ENCODE results near the gene KCNN4.

KCNN4 gene

GRCh38 chr19:43731346-43731745, 49.4 kb downstream of the KCNN4 start:
- no peak overlapping the region for H3K4me3 ChIP-seq (ENCODE audit: low read length)
- H3K4me1 ChIP-seq (ENCODE audit: control insufficient read depth, insufficient read depth, low read length) = no peaks in the 10 kb centered on the region
- DNase-seq (ENCODE audit: low read depth, low spot score) = no peak
- no peaks in the 10 kb centered on the region for H3K9me3 ChIP-seq (ENCODE audit: control insufficient read depth, insufficient read depth, low read length)
- H3K27ac ChIP-seq (ENCODE audit: low read length) = no peak overlapping the region
- no CpG with 5 or more reads among the region's 14 CpGs for WGBS (ENCODE audit: insufficient coverage, insufficient read length)
- no peaks in the 10 kb centered on the region for H3K27me3 ChIP-seq (ENCODE audit: control insufficient read depth, insufficient read depth, low read length)
- H3K36me3 ChIP-seq (ENCODE audit: control insufficient read depth, insufficient read depth, low read length) = peaks cover 7% of the 10 kb centered on the region

- Histone ChIP-seq H3K36me3 (ENCODE audit: control insufficient read depth, insufficient read depth, low read length) (peaks cover 7% of the 10 kb centered on the region), H3K9me3 (ENCODE audit: control insufficient read depth, insufficient read depth, low read length) (no peaks in the 10 kb centered on the region), H3K4me1 (ENCODE audit: control insufficient read depth, insufficient read depth, low read length) (no peaks in the 10 kb centered on the region), H3K4me3 (ENCODE audit: low read length) (no peak overlapping the region), H3K27ac (ENCODE audit: low read length) (no peak overlapping the region), H3K27me3 (ENCODE audit: control insufficient read depth, insufficient read depth, low read length) (no peaks in the 10 kb centered on the region)
- no peak for DNase-seq (ENCODE audit: low read depth, low spot score)
- WGBS (ENCODE audit: insufficient coverage, insufficient read length) = no CpG with 5 or more reads among the region's 5 CpGs
These were observed 50.9 kb downstream of the KCNN4 start for GRCh38 chr19:43729919-43730318.

GRCh38 chr19:43727593-43727853, 53.2 kb downstream of the KCNN4 start:
- Histone ChIP-seq H3K4me1 (ENCODE audit: control insufficient read depth, insufficient read depth, low read length) (no peaks in the 10 kb centered on the region), H3K27me3 (ENCODE audit: control insufficient read depth, insufficient read depth, low read length) (no peaks in the 10 kb centered on the region), H3K36me3 (ENCODE audit: control insufficient read depth, insufficient read depth, low read length) (peaks cover 3% of the 10 kb centered on the region), H3K9me3 (ENCODE audit: control insufficient read depth, insufficient read depth, low read length) (no peaks in the 10 kb centered on the region), H3K4me3 (ENCODE audit: low read length) (no peak overlapping the region), H3K27ac (ENCODE audit: low read length) (no peak overlapping the region)
- no peak for DNase-seq (ENCODE audit: low read depth, low spot score)
- WGBS (ENCODE audit: insufficient coverage, insufficient read length) = no CpG with 5 or more reads among the region's 4 CpGs

DNA sequence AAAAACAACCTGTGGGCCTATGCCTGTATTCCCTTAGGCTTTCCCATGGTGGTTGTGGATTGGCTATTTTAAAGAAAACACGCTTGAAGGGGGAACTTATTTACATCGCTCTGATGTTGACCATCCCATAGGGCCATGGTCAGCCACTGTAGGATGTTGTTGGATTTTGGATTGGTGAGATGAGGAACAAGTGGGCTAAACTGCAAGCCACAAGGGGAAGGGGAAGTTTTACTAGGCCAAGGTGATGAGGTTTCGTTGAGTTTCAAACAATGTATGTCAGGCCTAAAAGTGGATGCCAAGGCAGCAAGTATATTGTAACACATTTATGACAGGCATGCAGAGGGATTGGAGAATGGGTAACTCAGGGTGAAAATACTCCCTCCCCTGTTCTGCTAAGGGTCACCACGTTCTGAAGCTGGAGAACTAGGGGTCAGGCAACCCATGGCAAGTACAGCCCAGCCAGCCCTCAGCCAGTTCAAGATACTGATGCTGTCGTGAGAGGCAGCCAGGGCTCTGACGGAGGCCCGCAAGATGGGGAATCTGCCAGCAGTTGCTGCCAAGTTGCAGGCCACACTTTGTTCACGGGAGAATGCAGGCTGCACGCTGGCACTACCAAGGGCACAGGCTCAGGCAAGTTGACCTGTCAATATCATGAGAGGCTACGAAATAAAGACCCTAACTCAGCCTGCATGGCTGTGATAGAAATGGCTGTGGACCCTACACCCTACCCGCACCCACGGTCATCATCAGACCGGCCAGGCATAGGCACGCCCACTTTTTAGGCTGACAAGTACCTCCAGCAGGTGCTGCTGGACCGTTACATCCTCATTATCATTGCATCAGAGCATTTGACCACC, 53.8 kb downstream of the KCNN4 start:
- peaks cover 3% of the 10 kb centered on the region; the same call in 1 of the 2 replicates for H3K36me3 ChIP-seq (ENCODE audit: control insufficient read depth, insufficient read depth, low read length)
- WGBS (ENCODE audit: insufficient coverage, insufficient read length) = no CpG with 5 or more reads among the region's 15 CpGs
- H3K27ac ChIP-seq (ENCODE audit: low read length) = no peak overlapping the region
- H3K4me3 ChIP-seq (ENCODE audit: low read length) = no peak overlapping the region
- DNase-seq (ENCODE audit: low read depth, low spot score) = no peak
- no peaks in the 10 kb centered on the region for H3K4me1 ChIP-seq (ENCODE audit: control insufficient read depth, insufficient read depth, low read length)
- no peaks in the 10 kb centered on the region for H3K9me3 ChIP-seq (ENCODE audit: control insufficient read depth, insufficient read depth, low read length)
- H3K27me3 ChIP-seq (ENCODE audit: control insufficient read depth, insufficient read depth, low read length) = no peaks in the 10 kb centered on the region

- Histone ChIP-seq H3K9me3 (ENCODE audit: control insufficient read depth, insufficient read depth, low read length) (no peaks in the 10 kb centered on the region), H3K27me3 (ENCODE audit: control insufficient read depth, insufficient read depth, low read length) (no peaks in the 10 kb centered on the region), H3K4me3 (ENCODE audit: low read length) (no peak overlapping the region), H3K4me1 (ENCODE audit: control insufficient read depth, insufficient read depth, low read length) (no peaks in the 10 kb centered on the region), H3K27ac (ENCODE audit: low read length) (no peak overlapping the region), H3K36me3 (ENCODE audit: control insufficient read depth, insufficient read depth, low read length) (no peaks in the 10 kb centered on the region; the same call in 1 of the 2 replicates)
- no CpG with 5 or more reads among the region's 7 CpGs for WGBS (ENCODE audit: insufficient coverage, insufficient read length)
- no peak for DNase-seq (ENCODE audit: low read depth, low spot score)
These were observed 55.3 kb downstream of the KCNN4 start for GRCh38 chr19:43725468-43725867.

DNA sequence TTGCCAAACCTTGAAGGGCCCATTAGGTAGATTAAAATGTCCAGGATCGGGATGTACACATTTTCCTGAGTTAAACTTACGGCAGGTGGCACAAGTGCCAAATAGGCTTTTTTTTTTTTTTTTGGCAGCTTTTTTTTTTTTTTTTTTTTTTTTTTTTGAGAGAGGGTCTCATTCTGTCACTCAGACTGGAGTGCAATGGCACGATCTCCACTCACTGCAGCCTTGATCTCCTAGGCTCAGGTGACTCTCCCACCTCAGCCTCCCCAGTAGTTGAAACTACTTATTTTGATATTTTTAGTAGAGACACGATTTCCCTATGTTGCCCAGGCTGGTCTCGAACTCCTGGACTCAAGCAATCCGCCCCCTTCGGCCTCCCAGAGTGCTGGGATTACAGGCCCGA, 55.9 kb downstream of the KCNN4 start:
- Histone ChIP-seq H3K4me1 (ENCODE audit: control insufficient read depth, insufficient read depth, low read length) (peaks cover 2% of the 10 kb centered on the region; the same call in 1 of the 2 replicates), H3K36me3 (ENCODE audit: control insufficient read depth, insufficient read depth, low read length) (no peaks in the 10 kb centered on the region; the same call in 1 of the 2 replicates), H3K27ac (ENCODE audit: low read length) (no peak overlapping the region), H3K4me3 (ENCODE audit: low read length) (no peak overlapping the region), H3K9me3 (ENCODE audit: control insufficient read depth, insufficient read depth, low read length) (no peaks in the 10 kb centered on the region), H3K27me3 (ENCODE audit: control insufficient read depth, insufficient read depth, low read length) (no peaks in the 10 kb centered on the region)
- no peak for DNase-seq (ENCODE audit: low read depth, low spot score)
- WGBS (ENCODE audit: insufficient coverage, insufficient read length) = no CpG with 5 or more reads among the region's 8 CpGs

GRCh38 chr19:43723588-43723987, 57.2 kb downstream of the KCNN4 start:
- H3K4me3 ChIP-seq (ENCODE audit: low read length) = no peak overlapping the region
- no peak overlapping the region for H3K27ac ChIP-seq (ENCODE audit: low read length)
- no peaks in the 10 kb centered on the region for H3K9me3 ChIP-seq (ENCODE audit: control insufficient read depth, insufficient read depth, low read length)
- peaks cover 3% of the 10 kb centered on the region; the same call in 1 of the 2 replicates for H3K4me1 ChIP-seq (ENCODE audit: control insufficient read depth, insufficient read depth, low read length)
- no CpG with 5 or more reads among the region's 8 CpGs for WGBS (ENCODE audit: insufficient coverage, insufficient read length)
- no peaks in the 10 kb centered on the region for H3K27me3 ChIP-seq (ENCODE audit: control insufficient read depth, insufficient read depth, low read length)
- no peaks in the 10 kb centered on the region for H3K36me3 ChIP-seq (ENCODE audit: control insufficient read depth, insufficient read depth, low read length)
- no peak for DNase-seq (ENCODE audit: low read depth, low spot score)

DNA sequence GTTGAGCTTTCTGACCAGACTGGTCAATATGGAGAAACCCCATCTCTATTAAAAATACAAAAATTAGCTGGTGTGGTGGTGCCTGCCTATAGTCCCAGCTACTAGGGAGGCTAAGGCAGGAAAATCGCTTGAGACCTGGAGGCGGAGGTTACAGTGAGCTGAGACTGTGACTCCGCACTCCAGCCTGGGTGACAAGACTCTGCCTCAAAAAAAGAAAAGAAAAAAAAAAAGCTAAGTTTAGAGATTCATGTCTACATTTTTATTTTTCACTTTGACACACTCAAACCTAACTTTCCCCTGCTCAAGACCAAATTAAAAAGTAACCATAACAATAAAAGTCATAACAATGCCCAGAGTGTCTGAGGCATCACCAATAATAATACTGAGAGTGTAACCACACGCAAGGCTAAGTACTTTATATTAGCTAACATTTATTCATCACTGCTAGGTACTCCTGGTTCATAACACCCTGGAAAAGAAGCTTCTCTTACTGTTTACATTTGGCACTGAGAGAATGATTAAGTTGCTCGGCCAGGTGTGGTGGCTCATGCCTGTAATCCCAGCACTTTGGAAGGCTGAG, 59.2 kb downstream of the KCNN4 start:
- H3K9me3 ChIP-seq (ENCODE audit: control insufficient read depth, insufficient read depth, low read length) = no peaks in the 10 kb centered on the region
- no CpG with 5 or more reads among the region's 5 CpGs for WGBS (ENCODE audit: insufficient coverage, insufficient read length)
- no peaks in the 10 kb centered on the region for H3K27me3 ChIP-seq (ENCODE audit: control insufficient read depth, insufficient read depth, low read length)
- H3K4me3 ChIP-seq (ENCODE audit: low read length) = no peak overlapping the region
- DNase-seq (ENCODE audit: low read depth, low spot score) = no peak
- no peaks in the 10 kb centered on the region for H3K36me3 ChIP-seq (ENCODE audit: control insufficient read depth, insufficient read depth, low read length)
- H3K4me1 ChIP-seq (ENCODE audit: control insufficient read depth, insufficient read depth, low read length) = peaks cover 3% of the 10 kb centered on the region; the same call in 1 of the 2 replicates
- H3K27ac ChIP-seq (ENCODE audit: low read length) = no peak overlapping the region

DNA sequence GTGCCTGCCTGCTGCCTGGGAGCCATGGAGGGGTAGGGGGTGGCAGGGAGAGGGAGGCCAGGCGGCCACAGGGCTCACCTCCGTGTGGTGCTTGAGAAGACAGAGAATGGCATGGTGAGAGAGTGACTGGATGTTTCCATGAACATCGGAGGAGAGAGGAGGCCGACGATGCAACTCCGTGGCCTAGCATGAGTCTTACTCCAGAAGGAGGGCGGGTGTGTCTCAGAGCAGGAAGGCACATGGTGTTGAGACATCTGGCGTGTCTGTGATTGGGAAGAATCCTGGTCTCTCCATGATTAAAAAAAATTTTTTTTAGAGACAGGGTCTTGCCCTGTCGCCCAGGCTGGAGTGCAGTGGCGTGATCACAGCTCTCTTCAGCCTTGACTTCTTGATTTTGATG, 59.8 kb downstream of the KCNN4 start:
- DNase-seq (ENCODE audit: low read depth, low spot score) = no peak
- Histone ChIP-seq H3K27me3 (ENCODE audit: control insufficient read depth, insufficient read depth, low read length) (no peaks in the 10 kb centered on the region), H3K9me3 (ENCODE audit: control insufficient read depth, insufficient read depth, low read length) (no peaks in the 10 kb centered on the region), H3K27ac (ENCODE audit: low read length) (no peak overlapping the region), H3K4me3 (ENCODE audit: low read length) (no peak overlapping the region), H3K4me1 (ENCODE audit: control insufficient read depth, insufficient read depth, low read length) (peaks cover 3% of the 10 kb centered on the region; the same call in 1 of the 2 replicates), H3K36me3 (ENCODE audit: control insufficient read depth, insufficient read depth, low read length) (no peaks in the 10 kb centered on the region)
- WGBS (ENCODE audit: insufficient coverage, insufficient read length) = no CpG with 5 or more reads among the region's 10 CpGs

GRCh38 chr19:43719918-43720317, 60.9 kb downstream of the KCNN4 start:
- Histone ChIP-seq H3K36me3 (ENCODE audit: control insufficient read depth, insufficient read depth, low read length) (no peaks in the 10 kb centered on the region), H3K4me3 (ENCODE audit: low read length) (no peak overlapping the region), H3K27me3 (ENCODE audit: control insufficient read depth, insufficient read depth, low read length) (no peaks in the 10 kb centered on the region), H3K9me3 (ENCODE audit: control insufficient read depth, insufficient read depth, low read length) (no peaks in the 10 kb centered on the region), H3K27ac (ENCODE audit: low read length) (no peak overlapping the region), H3K4me1 (ENCODE audit: control insufficient read depth, insufficient read depth, low read length) (peaks cover 3% of the 10 kb centered on the region; the same call in 1 of the 2 replicates)
- DNase-seq (ENCODE audit: low read depth, low spot score) = no peak
- whole genome bisulfite sequencing (ENCODE audit: insufficient coverage, insufficient read length) = no CpG with 5 or more reads among the region's 5 CpGs
